GM18526 (cell line): ENCODE results near the gene SLC16A10.

Experiments used
- POLR2A ChIP-seq: IDR thresholded peaks from 3 replicates; pipeline ENCODE4 v1.6.1; 2011; ENCODE audit not compliant: insufficient read length; ENCODE audit errors: extremely low read depth

SLC16A10 gene

DNA sequence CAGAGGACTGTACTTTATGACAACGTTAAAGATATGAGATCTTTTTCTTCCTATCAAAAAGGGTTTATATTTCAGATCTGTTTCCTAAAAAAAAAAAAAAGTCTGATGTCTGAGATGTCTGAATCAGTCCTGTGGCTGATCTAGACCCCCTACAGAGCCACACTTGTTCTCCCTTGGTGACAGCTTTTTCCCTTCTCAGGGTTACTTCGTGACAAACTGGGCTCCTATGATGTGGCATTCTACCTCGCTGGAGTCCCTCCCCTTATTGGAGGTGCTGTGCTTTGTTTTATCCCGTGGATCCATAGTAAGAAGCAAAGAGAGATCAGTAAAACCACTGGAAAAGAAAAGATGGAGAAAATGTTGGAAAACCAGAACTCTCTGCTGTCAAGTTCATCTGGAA, 134.5 kb downstream of the SLC16A10 start:
- no peak for TF ChIP-seq POLR2A

DNA sequence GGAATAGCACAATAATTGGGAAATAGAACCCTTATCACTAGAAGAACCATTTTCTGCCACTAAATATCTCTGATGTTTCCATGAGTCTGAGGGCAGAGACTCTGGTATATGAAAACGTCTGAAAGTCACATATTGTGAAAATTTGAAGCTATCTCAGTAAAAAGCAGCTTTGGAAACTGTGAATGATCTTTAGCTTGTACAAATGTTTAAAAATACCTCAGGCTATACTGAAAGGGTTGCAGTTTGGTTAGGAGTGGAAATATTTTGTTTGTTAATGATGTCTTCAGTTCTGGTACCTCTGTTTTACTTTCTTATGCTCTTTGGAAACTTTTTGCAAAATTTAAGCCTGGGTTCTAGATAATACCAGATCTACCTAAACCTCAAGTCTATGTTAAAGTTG, 135.0 kb downstream of the SLC16A10 start:
- TF ChIP-seq POLR2A, result no peak

DNA sequence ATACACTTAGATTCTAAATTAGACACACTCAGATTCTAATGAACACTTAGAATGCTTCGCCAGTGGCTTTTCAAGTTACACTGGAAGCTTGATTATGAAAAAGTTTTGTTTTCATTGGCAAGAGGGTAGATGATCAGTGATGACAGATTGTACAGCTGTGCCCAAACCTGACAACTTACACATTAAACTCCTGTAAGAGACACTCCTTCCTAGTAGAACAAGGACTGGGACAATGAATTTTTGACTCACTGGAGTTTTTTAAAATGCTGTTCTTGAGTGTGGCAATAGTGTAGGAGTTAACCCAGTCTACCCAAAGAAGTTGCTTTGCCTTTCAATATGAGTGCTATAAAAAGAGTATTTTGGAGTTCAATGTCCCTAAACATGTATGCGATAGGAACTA, 140.8 kb downstream of the SLC16A10 start:
- TF ChIP-seq POLR2A, result no peak

DNA sequence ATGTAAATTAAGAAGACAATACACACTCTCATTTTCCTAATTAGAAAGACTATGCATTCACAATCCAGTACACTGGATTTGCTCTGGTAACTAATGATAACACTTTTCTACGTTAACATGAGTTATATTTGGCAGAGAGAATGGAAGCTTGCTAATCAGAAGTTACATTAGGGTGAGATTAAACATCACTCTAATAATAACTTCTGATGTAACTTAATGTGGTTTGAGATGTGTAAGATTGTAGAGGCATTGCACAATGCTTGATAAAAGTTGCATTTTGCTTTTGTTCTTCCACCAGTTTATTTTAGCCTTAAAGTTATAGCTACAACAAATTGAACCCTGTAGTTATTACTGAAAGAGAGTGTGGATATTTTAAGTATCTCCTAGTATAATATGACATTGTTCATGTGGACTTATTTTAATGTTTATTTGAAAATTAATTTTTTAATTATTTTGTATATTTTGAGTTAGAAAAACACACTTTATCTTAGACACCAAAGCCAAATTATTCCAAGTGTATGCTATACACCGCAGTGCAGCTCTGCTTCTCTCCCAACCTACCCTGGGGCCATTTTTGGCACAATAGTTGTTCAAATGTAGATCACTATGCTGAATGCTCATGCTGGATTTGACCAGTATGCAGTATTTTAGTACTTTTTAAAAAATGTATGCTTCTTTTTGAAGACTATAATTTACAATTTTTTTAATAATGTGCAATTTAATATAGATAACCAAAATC, 143.2 kb downstream of the SLC16A10 start:
- TF ChIP-seq POLR2A, result no peak

DNA sequence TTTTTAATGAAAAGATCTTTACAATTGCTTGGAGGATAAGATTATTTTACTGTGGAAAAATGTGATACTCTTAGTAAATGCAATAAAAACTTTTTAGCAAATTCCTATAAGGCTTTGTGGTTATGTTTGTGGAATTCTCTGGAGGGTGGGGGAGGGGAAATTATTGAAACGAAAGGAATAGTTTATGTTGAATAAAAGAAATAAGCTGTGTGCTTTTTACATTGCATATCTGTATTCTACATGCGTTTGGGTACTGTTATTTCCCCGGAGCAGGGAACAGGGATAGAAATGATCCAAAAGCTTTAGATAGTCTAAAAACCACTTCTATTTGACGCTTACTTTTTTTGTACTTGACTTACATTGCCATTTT, 143.8 kb downstream of the SLC16A10 start:
- no peak for TF ChIP-seq POLR2A

DNA sequence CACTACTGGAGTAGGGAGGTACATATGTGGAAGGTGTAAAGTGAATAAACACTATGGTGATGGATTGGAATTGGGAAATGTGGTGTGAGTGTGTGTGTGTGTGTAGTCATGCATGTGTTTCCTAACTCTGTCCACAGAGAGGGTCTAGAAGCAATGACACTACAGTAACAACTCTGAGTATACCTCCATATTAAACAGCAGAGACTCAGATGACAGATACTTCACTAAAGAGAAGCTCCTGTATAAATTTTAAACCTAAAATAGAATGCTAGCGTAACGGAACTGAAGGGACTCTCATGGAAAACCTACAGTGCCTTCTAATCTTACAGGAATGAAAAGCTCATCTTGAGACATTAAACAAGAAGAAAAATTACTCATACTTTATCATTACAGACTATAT, 150.5 kb downstream of the SLC16A10 start:
- no peak for TF ChIP-seq POLR2A

DNA sequence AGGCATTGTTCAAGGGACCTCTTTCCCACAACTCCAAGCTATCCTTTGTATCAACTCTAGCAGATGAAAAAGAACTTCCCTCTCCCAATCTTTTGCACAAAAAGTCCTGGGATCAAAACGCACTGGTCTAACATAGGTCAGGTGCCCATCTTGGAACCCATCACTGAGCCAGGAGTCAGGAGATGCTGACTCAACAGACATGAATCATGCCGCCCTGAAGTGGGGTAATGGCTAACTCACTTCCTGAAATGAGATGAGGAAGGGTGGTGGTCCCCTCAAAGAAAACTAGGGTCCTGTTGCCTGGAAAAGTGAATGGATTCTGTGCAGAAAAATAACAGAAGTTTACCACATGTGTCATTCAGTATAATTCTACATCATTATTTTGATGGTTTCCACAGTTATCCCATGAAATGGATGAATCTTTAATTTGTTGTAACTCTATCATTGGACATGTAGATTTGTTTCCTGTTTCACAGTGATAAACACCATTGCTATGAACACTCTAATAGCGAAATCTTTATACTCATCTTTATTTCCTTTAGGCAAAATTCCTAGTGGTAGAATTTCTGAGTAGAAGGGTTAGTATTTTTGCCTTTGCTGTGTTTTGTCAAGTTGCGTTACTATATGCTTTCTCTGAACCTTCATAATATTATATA, 151.3 kb downstream of the SLC16A10 start:
- no peak for TF ChIP-seq POLR2A

DNA sequence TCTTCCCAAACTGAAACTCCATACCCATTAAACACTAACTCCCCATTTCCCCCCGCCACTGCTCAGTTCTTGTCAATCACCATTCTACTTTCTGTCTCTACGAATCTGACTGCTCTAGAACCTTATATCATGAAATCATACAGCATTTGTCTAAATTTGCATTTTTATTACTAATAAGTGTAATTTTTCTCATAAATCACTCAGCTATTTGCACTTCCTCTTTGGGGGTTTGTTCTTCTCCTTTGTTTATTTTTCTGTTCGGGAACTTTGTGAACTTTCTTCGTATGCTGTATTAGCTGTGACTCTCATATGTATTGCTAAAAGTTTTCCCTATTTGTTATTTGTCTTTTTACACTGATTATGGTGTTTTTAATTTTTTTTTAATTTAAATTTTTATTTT, 152.2 kb downstream of the SLC16A10 start:
- no peak for TF ChIP-seq POLR2A

DNA sequence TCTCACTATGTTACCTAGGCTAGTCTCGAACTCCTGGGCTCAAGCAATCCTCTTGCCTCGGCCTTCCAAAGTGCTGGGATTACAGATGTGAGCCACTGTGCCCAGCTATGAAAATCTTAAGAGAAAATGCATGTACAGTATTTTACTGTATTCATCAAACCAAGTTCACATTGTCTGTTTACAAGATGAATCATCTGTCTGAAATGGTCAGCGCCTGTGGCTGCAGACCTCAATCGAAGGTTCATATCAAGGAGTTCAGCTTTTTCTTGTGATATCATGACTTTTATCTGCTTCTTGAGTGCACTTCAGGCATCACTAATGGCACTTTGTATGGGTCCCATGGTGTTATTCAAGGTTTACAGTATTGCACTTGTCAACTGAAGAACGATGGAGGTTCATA, 155.1 kb downstream of the SLC16A10 start:
- no peak for TF ChIP-seq POLR2A

DNA sequence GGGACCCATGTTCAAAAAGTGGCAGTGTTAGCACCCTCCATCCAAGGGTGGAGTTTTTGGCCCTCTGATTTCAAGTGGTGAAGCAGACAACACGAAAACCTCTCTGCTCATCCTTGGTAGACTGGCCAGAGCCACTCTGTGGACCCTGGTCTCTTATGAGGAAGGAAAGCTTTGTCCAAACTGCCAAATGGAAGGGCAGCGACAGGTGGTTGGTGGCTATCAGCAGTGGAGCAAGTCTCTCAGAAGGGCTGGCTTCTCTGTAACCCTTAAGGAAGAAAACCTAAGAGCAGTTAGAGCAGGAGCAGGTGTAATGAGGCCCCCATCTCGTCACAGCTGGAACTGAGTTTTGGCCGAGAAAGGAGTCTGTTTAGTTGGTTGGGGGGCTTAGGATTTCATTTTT, 155.8 kb downstream of the SLC16A10 start:
- TF ChIP-seq POLR2A, result no peak

DNA sequence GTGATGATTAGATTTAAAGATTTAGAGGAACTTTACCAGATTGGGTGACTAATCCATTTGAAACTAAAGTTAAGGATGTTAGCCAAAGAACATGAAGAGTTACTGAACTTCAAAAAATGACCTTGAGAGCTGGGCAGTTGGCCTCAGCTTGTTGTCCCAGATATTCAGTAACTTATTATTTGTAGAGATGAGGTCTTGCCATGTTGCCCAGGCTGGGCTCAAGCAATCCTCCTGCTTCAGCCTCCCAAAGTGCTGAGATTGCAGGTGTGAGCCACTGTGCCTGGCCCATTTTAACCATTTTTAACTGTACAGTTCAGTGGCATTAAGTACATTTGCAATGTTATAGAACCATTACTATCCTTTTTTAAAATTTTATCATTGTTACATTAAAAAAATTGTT, 161.5 kb downstream of the SLC16A10 start:
- TF ChIP-seq POLR2A, result no peak

DNA sequence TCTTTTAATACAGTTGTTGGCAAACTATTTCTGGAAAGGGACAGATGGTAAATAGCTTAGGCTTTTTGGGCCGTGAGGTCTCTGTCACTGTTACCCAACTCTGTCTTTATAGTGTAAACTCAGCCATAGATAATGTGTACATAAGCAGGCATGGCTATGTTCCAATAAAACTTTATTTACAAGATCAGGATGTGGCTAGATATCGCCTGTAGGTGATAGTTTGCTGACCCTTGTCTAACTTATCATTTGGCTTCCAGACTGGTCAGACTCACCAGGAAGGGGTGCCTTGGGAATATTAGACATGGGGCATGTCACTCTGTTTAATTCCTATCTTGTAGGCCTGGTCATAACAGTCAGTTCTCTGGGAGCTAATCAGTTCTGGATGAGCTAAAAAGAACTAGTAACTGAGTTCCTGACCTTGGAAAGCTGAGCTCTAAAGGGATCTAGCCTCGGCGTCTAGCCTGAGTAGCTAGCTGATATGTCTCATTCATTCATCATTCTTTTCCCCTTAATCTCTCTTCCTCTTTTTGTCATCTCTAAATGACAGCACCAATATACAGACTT, 163.6 kb downstream of the SLC16A10 start:
- no peak for TF ChIP-seq POLR2A

DNA sequence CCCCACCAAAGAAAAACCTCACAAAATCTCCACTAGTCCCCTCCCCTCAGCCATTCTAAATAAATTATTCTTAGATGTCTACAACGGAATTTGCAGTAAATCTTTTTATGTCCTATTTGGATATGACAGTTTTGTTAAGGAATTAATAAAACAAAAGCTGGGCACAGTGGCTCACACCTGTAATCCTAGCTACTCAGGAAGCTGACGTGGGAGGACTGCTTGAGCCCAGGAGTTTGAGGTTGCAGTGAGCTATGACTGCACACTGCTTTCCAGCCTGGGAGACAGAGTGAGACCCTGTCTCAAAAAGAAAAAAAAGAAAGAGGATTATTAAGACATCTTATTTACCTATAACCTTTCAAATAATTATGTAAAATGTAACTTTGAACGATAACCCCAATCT, 165.4 kb downstream of the SLC16A10 start:
- TF ChIP-seq POLR2A, result no peak

DNA sequence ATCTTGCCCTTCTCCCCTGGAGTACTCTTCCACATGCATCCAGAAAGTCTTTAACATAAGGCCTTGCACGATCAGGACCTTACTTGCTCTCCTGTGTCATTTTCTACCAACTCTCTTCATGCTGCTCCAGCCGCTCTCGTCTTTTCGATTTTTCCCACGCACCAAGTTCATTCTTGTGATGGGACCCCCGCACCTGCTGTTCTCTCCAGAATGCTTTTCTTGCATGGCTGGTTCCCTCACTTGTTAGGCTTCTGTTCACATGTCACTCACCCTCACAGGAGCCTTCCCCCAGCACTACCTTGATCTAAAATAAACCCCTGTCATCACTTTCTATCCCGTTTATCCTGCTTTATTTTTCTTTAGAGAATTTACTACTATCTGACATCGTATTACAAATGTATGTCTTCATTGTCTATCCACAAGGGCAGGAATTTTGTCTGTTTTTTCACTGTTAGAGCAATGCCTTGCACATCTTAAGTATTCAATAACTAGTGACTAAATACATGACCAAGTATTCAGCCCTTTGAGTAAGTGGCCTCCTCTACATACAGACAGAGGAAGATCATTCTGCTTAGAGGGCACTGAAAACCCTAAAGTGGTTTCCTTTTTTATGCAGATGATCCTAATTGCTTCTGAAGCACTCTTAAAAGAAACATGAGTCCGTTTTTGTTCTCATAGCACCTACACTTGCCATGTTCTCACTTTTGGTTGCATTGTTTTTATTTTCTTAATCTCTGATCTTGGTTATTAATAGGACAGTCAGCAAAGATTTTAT, 166.9 kb downstream of the SLC16A10 start:
- no peak for TF ChIP-seq POLR2A

DNA sequence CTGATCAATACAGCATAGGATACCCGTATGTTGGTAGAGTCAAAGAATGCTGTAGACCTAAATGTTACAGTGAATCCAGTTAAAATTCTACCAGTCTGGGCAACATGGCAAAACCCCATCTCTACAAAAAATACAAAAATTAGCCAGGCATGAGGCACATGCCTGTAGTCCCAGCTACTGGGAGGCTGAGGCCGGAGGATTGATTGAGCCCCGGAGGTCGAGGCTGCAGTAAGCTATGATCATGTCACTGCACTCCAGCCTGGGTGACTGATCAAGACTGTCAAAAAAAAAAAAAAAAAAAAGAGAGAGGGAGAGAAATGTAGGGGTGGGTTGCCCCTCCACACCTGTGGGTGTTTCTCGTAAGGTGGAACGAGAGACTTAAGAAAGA, 167.5 kb downstream of the SLC16A10 start:
- TF ChIP-seq POLR2A, result no peak

DNA sequence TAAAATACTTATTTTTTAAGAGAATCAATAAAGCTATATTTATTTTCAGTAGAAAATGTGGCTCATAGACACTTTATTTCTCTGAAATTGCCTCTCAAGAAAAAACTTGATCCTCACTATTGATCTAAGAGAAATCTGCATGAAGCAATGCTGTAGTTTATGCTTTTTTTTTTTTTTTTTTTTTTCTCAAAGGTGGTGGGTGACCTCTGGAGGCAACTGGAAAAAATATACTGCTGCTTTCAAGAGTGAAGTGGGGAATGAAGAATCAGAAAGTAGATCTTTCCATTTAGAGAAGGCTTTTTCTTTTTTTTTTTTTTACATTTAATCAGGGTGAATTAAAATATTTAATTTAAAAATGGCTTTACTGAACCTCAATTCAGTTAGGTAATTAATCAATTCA, 169.3 kb downstream of the SLC16A10 start:
- no peak for TF ChIP-seq POLR2A

DNA sequence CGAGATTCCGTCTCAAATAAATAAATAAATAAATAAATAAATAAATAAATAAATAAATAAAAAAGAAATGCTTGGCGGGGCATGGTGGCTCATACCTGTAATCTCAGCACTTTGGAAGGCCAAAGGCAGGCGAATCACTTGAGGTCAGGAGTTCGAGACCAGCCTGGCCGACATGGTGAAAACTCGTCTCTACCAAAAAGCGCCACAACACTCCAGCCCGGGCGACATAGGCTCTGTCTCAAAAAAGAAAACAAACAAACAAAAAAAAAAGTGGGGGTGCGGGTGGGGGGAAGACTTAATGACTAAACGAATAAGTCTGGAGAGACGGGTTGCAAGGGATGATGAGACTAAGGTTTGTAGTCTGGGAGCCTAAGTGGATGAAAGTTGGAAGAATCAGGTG, 170.7 kb downstream of the SLC16A10 start:
- TF ChIP-seq POLR2A, result no peak

DNA sequence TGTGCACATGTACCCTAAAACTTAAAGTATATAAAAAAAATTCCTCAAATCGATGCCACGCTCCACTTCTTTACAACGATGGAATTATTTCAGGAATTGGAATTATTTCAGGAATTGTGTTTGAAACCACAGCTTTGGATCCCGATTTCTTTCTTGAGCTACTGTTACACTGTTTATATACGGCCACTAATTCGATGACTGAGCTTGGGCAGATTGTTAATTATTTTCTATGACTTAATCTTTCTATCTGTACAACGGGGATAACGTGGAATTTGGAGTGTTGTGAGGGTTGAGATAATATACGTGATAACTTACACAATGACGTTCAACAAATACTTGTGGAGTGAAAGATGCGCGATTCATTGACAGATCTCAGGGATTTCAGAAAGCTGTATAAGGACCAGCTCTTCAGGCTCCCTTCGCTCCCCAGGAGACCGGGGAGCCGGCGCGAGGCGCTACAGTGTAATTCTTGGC, 171.3 kb downstream of the SLC16A10 start:
- TF ChIP-seq POLR2A, result no peak
